ENCODE data around the gene MAGEA4.
"Not testable (repeated sequence)": the region's sequence is repeated elsewhere in the genome, so short reads cannot be mapped to it uniquely, and the experiment has no call there.

The MAGEA4 gene

GRCh38 chrX:151912780-151913179, at the start of gene MAGEA4:
Gene MAGEA4, plus strand, starts transcription at chrX:151912889. Its CDS starts 10,776 bp downstream, at chrX:151923665.
- FAIRE-seq, result no peak

GRCh38 chrX:151870602-151871001, 42.1 kb upstream of the MAGEA4 start:
- FAIRE-seq, result no peak

GRCh38 chrX:151871244-151871643, 41.4 kb upstream of the MAGEA4 start:
- FAIRE-seq, result no peak

- FAIRE-seq, result no peak
These were observed 39.6 kb upstream of the MAGEA4 start for GRCh38 chrX:151873096-151873495.

GRCh38 chrX:151875270-151876026, 37.2 kb upstream of the MAGEA4 start:
- FAIRE-seq, result no peak

GRCh38 chrX:151878574-151878973, 34.1 kb upstream of the MAGEA4 start:
- FAIRE-seq, result no peak

- FAIRE-seq, result no peak
These were observed 32.8 kb upstream of the MAGEA4 start for GRCh38 chrX:151879856-151880255.

GRCh38 chrX:151880895-151881294, 31.8 kb upstream of the MAGEA4 start:
- FAIRE-seq, result no peak

GRCh38 chrX:151889421-151889820, 23.3 kb upstream of the MAGEA4 start:
- no peak for FAIRE-seq

GRCh38 chrX:151896734-151897474, 15.8 kb upstream of the MAGEA4 start:
- no peak for FAIRE-seq

GRCh38 chrX:151899622-151900021, 13.1 kb upstream of the MAGEA4 start:
- FAIRE-seq, result no peak

- FAIRE-seq, result no peak
These were observed 10.9 kb upstream of the MAGEA4 start for GRCh38 chrX:151901826-151902225.

GRCh38 chrX:151902813-151903591, 9.7 kb upstream of the MAGEA4 start:
- no peak for FAIRE-seq

GRCh38 chrX:151904989-151905388, 7.7 kb upstream of the MAGEA4 start:
- no peak for FAIRE-seq

- no peak for FAIRE-seq
These were observed 468 bp upstream of the MAGEA4 start for GRCh38 chrX:151912221-151912620.

GRCh38 chrX:151918736-151919135, 6.0 kb downstream of the MAGEA4 start:
- FAIRE-seq, result not testable (repeated sequence)

GRCh38 chrX:151919610-151920009, 6.9 kb downstream of the MAGEA4 start:
- no peak for FAIRE-seq

- FAIRE-seq, result no peak
These were observed 7.4 kb downstream of the MAGEA4 start for GRCh38 chrX:151920101-151920500.

GRCh38 chrX:151920530-151920929, 7.8 kb downstream of the MAGEA4 start:
- no peak for FAIRE-seq

- FAIRE-seq, result no peak
These were observed 8.6 kb downstream of the MAGEA4 start for GRCh38 chrX:151921292-151921691.

- FAIRE-seq, result no peak
These were observed 9.2 kb downstream of the MAGEA4 start for GRCh38 chrX:151921866-151922265.

GRCh38 chrX:151922692-151923091, 10.0 kb downstream of the MAGEA4 start:
- FAIRE-seq, result no peak

GRCh38 chrX:151923648-151924047, 11.0 kb downstream of the MAGEA4 start:
- no peak for FAIRE-seq

- no peak for FAIRE-seq
These were observed 16.4 kb downstream of the MAGEA4 start for GRCh38 chrX:151929126-151929525.
